ENCODE measurements around the gene MDN1. TPM values are rescaled to one million over a fixed set of nuclear protein-coding genes. Genes with fewer than 3 reads are reported as not detected.
A peak's percentile ranks its signal among the peaks of the same experiment; 100 is the strongest.

MDN1 gene
- total and polyA plus RNA-seq, 2 of the 13 experiments (the other 11 are each of a cell fraction or from before 2014, with no cell fraction given) = 18.8 to 52.9 TPM

DNA sequence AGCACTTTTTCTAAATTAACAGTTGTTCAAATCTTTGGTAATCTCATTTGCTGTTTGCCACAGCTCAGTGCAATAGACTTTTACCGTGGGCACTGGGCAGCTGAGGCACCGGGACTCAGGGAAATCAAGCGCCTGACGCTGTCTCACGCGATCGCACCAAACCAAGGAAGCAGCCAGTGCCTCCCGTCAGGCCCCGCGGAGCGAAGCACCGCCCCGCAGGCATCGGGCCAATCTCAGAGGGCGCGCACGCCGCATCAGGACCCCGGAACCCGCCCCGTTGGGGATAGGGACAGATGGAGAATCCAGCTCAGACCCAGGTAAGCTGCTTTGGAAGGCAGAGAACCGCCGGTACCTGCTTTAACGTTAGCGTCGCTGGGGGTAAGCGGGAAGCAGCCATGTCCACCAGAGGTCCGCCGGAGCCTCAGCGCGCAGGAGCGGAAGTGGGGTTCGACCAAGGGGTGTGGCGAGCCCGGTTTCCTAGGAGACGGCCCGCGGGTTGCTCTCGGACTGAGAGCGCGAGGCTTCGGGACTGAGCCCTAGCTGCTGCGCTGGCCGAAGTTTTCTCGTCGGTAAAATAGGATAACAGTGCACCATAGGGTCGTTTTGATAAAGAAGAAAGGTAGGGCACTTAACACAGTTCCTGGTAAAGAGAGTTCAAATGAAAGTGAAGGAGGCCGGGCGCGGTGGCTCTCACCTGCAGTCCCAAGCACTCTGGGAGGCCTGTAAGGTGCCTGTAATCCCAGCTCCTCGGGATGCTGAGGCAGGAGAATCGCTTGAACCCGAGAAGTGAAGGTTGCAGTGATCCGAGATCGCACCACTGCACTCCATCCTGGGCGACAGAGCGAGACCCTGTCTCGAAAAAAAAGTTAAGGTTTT is 181.0 kb downstream of the MDN1 start, which contains the start of gene LYRM2 (continued):
- TF ChIP-seq, protein P1, sequence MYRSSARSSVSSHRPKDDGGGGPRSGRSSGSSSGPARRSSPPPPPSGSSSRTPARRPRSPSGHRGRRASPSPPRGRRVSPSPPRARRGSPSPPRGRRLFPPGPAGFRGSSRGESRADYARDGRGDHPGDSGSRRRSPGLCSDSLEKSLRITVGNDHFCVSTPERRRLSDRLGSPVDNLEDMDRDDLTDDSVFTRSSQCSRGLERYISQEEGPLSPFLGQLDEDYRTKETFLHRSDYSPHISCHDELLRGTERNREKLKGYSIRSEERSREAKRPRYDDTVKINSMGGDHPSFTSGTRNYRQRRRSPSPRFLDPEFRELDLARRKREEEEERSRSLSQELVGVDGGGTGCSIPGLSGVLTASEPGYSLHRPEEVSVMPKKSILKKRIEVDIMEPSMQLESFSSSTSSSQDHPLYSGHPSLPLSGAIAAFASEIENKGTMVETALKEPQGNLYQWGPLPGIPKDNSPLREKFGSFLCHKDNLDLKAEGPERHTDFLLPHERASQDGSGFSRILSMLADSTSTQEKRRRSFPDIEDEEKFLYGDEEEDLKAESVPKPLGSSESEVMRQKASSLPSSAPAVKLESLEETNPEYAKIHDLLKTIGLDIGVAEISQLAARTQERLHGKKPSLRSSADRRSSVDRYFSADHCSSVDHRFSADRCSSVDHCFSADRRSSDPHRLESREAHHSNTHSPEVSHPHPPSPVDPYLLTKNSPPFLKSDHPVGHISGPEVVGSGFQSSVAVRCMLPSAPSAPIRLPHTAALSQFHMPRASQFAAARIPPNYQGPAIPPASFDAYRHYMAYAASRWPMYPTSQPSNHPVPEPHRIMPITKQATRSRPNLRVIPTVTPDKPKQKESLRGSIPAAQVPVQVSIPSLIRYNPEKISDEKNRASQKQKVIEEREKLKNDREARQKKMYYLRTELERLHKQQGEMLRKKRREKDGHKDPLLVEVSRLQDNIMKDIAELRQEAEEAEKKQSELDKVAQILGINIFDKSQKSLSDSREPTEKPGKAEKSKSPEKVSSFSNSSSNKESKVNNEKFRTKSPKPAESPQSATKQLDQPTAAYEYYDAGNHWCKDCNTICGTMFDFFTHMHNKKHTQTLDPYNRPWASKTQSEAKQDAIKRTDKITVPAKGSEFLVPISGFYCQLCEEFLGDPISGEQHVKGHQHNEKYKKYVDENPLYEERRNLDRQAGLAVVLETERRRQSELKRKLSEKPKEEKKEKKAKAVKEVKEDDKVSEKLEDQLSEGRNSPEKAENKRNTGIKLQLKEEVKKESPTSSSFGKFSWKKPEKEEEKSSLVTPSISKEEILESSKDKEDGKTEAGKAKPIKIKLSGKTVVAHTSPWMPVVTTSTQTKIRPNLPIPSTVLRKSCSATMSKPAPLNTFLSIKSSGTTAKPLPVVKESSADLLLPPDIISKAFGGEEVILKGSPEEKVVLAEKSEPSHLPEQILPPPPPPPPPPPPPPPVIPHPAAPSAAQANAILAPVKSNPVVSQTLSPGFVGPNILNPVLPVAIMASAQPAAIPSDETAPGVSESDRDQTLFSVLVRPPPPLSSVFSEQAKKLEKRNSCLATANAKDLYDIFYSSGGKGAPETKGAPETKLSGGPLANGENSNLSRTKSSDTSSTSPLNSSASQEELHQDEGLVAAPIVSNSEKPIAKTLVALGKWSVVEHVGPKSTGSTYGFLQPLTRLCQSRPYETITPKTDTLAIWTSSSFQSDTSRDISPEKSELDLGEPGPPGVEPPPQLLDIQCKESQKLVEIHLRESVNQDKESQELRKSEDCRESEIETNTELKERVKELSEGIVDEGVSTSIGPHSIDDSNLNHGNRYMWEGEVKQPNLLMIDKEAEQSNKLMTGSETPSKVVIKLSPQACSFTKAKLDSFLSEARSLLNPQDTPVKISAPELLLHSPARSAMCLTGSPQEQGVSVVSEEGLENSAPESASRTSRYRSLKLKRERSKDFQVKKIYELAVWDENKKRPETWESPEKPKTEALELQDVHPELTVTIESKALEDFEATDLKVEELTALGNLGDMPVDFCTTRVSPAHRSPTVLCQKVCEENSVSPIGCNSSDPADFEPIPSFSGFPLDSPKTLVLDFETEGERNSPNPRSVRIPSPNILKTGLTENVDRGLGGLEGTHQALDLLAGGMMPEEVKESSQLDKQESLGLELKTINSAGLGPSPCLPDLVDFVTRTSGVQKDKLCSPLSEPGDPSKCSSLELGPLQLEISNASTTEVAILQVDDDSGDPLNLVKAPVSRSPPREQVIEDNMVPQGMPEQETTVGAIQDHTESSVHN (CRISPR knock-in tag; IDR thresholded peaks at IDR 0.05) = no peak
- TF ChIP-seq SMYD3 (CRISPR knock-in tag; IDR thresholded peaks at IDR 0.05) (0 out of 2 replicates have a peak, but pooled peaks have one; percentile 41), TAF1 (CRISPR knock-in tag; IDR thresholded peaks at IDR 0.05) (peak; percentile 78), ZKSCAN5 (CRISPR knock-in tag; IDR thresholded peaks at IDR 0.05) (no peak)
- TF ChIP-seq, protein P2, sequence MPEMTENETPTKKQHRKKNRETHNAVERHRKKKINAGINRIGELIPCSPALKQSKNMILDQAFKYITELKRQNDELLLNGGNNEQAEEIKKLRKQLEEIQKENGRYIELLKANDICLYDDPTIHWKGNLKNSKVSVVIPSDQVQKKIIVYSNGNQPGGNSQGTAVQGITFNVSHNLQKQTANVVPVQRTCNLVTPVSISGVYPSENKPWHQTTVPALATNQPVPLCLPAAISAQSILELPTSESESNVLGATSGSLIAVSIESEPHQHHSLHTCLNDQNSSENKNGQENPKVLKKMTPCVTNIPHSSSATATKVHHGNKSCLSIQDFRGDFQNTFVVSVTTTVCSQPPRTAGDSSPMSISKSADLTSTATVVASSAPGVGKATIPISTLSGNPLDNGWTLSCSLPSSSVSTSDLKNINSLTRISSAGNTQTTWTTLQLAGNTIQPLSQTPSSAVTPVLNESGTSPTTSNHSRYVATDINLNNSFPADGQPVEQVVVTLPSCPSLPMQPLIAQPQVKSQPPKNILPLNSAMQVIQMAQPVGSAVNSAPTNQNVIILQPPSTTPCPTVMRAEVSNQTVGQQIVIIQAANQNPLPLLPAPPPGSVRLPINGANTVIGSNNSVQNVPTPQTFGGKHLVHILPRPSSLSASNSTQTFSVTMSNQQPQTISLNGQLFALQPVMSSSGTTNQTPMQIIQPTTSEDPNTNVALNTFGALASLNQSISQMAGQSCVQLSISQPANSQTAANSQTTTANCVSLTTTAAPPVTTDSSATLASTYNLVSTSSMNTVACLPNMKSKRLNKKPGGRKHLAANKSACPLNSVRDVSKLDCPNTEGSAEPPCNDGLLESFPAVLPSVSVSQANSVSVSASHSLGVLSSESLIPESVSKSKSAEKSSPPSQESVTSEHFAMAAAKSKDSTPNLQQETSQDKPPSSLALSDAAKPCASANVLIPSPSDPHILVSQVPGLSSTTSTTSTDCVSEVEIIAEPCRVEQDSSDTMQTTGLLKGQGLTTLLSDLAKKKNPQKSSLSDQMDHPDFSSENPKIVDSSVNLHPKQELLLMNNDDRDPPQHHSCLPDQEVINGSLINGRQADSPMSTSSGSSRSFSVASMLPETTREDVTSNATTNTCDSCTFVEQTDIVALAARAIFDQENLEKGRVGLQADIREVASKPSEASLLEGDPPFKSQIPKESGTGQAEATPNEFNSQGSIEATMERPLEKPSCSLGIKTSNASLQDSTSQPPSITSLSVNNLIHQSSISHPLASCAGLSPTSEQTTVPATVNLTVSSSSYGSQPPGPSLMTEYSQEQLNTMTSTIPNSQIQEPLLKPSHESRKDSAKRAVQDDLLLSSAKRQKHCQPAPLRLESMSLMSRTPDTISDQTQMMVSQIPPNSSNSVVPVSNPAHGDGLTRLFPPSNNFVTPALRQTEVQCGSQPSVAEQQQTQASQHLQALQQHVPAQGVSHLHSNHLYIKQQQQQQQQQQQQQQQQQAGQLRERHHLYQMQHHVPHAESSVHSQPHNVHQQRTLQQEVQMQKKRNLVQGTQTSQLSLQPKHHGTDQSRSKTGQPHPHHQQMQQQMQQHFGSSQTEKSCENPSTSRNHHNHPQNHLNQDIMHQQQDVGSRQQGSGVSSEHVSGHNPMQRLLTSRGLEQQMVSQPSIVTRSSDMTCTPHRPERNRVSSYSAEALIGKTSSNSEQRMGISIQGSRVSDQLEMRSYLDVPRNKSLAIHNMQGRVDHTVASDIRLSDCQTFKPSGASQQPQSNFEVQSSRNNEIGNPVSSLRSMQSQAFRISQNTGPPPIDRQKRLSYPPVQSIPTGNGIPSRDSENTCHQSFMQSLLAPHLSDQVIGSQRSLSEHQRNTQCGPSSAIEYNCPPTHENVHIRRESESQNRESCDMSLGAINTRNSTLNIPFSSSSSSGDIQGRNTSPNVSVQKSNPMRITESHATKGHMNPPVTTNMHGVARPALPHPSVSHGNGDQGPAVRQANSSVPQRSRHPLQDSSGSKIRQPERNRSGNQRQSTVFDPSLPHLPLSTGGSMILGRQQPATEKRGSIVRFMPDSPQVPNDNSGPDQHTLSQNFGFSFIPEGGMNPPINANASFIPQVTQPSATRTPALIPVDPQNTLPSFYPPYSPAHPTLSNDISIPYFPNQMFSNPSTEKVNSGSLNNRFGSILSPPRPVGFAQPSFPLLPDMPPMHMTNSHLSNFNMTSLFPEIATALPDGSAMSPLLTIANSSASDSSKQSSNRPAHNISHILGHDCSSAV (CRISPR knock-in tag; IDR thresholded peaks at IDR 0.05; ENCODE audit: borderline replicate concordance) = peak; percentile 76; the same call in 1 of the 2 replicates
- TF ChIP-seq, protein P3, sequence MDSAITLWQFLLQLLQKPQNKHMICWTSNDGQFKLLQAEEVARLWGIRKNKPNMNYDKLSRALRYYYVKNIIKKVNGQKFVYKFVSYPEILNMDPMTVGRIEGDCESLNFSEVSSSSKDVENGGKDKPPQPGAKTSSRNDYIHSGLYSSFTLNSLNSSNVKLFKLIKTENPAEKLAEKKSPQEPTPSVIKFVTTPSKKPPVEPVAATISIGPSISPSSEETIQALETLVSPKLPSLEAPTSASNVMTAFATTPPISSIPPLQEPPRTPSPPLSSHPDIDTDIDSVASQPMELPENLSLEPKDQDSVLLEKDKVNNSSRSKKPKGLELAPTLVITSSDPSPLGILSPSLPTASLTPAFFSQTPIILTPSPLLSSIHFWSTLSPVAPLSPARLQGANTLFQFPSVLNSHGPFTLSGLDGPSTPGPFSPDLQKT (CRISPR knock-in tag; IDR thresholded peaks at IDR 0.05; ENCODE audit: borderline replicate concordance) = no peak
- TF ChIP-seq, protein P4, sequence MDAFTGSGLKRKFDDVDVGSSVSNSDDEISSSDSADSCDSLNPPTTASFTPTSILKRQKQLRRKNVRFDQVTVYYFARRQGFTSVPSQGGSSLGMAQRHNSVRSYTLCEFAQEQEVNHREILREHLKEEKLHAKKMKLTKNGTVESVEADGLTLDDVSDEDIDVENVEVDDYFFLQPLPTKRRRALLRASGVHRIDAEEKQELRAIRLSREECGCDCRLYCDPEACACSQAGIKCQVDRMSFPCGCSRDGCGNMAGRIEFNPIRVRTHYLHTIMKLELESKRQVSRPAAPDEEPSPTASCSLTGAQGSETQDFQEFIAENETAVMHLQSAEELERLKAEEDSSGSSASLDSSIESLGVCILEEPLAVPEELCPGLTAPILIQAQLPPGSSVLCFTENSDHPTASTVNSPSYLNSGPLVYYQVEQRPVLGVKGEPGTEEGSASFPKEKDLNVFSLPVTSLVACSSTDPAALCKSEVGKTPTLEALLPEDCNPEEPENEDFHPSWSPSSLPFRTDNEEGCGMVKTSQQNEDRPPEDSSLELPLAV (CRISPR knock-in tag; conservative IDR thresholded peaks at IDR 0.05; ENCODE audit: low read depth) = no peak

Data from HepG2 (cell line).